K562 (cell line): ENCODE data around the gene IQCE. TPM values are rescaled to one million over a fixed set of nuclear protein-coding genes. Genes with fewer than 3 reads are reported as not detected.

Experiments
- ATAC-seq: fragments of 200-7000 bp; cut with Tn5 transposase; 3 replicates; pipeline ENCODE4 v1.9.1; 2020; ENCODE audit warnings: moderate library complexity
- BruUV-seq: library from RNA; stranded (reverse); fragments of 400-500 nt; replicated peaks from 2 replicates; lab custom pipeline; 2021; lab: Mats Ljungman, UMichigan
- CTCF ChIA-PET: fragments of 300-600 bp; formaldehyde crosslinking; extraction: SDS; loops from one replicate; lab custom pipeline; 2021; ENCODE audit warnings: low intra/inter-chr PET ratio; lab: Yijun Ruan, JAX
- POLR2A ChIA-PET: fragments of 300-600, 350-650 bp; sonication (Branson Sonifier 250); formaldehyde crosslinking; extraction: SDS; loops from one replicate; lab custom pipeline; 2021; ENCODE audit warnings: antibody characterized with exemption, inconsistent platforms; lab: Yijun Ruan, JAX
- DNase-seq, 4 experiments: peaks; one replicate each; pipeline versions ENCODE4 v3.0.0 to v3.0.0-alpha.2; 2011 to 2018; ENCODE audit warnings: low spot score in 3 of 4, mixed read lengths in 3 of 4; ENCODE audit errors: extremely low read depth in 1 of 4
- FAIRE-seq: peaks from 2 replicates; lab custom pipeline; 2011; peaks lifted over from hg19 to GRCh38; lab: Jason Lieb, UNC
- H2AFZ ChIP-seq: 2 replicates; pipeline ENCODE4 v1.6.0; 2011; ENCODE audit warnings: low read depth, low read length, control low read depth, inconsistent platforms
- H3K27ac ChIP-seq: fragments of 200-600 bp; 3 replicates; pipeline ENCODE4 v1.8.0; 2011; ENCODE audit warnings: low read depth, mild to moderate bottlenecking, control low read depth, inconsistent platforms, low read length, moderate library complexity, mixed read lengths; ENCODE audit errors: extremely low read depth
- H3K27me3 ChIP-seq, 2 experiments: fragments of 300-600 bp in 1 of 2; 2 replicates in 1 of 2; 3 replicates in 1 of 2; pipeline versions ENCODE4 v1.6.0 to v1.8.0; 2011; ENCODE audit warnings: inconsistent platforms in 2 of 2, low read length in 2 of 2, mild to moderate bottlenecking in 1 of 2, mixed read lengths in 1 of 2, moderate library complexity in 1 of 2; ENCODE audit not compliant: control insufficient read depth in 2 of 2, insufficient read depth in 2 of 2
- H3K36me3 ChIP-seq: fragments of 300-600 bp; 3 replicates; pipeline ENCODE4 v1.8.0; 2011; ENCODE audit warnings: mild to moderate bottlenecking, low read length, inconsistent platforms; ENCODE audit not compliant: control insufficient read depth, insufficient read depth
- H3K4me1 ChIP-seq, 2 experiments: fragments of 200-600 bp in 1 of 2; replicated peaks in 1 of 2; 2 replicates in 1 of 2; 3 replicates in 1 of 2; pipeline versions ENCODE4 v1.5.1 to v1.8.0; 2011; ENCODE audit warnings: inconsistent platforms in 2 of 2, low read length in 2 of 2, mild to moderate bottlenecking in 1 of 2, mixed read lengths in 1 of 2, moderate library complexity in 1 of 2; ENCODE audit not compliant: control insufficient read depth in 2 of 2, insufficient read depth in 2 of 2
- H3K4me2 ChIP-seq: 2 replicates; pipeline ENCODE4 v1.6.1; 2011; ENCODE audit warnings: low read length, control low read depth, inconsistent platforms, mixed read lengths; ENCODE audit not compliant: insufficient read depth
- H3K4me3 ChIP-seq: fragments of 200-600 bp; sonication (generic), shearing (Covaris generic); 2 replicates; pipeline ENCODE4 v1.5.1; 2016; ENCODE audit warnings: control low read depth, inconsistent platforms
- H3K79me2 ChIP-seq: fragments of 200-600 bp; 3 replicates; pipeline ENCODE4 v1.8.0; 2011; ENCODE audit warnings: low read length, inconsistent platforms; ENCODE audit not compliant: control insufficient read depth, insufficient read depth
- H3K9ac ChIP-seq, 2 experiments: 2 replicates each; pipeline versions ENCODE4 v1.6.0 to v1.6.1; 2011; ENCODE audit warnings: low read depth in 2 of 2, low read length in 2 of 2, control low read depth in 1 of 2, inconsistent platforms in 1 of 2, mild to moderate bottlenecking in 1 of 2, mixed read lengths in 1 of 2; ENCODE audit not compliant: insufficient read depth in 1 of 2
- H3K9me1 ChIP-seq: one replicate; pipeline ENCODE4 v1.6.0; 2011; ENCODE audit warnings: inconsistent platforms, mild to moderate bottlenecking, low read length, moderate library complexity; ENCODE audit not compliant: control insufficient read depth, insufficient read depth
- H3K9me3 ChIP-seq: replicated peaks from 2 replicates; pipeline ENCODE4 v1.5.1; 2011; ENCODE audit warnings: low read depth, low read length, inconsistent platforms; ENCODE audit not compliant: control insufficient read depth, insufficient read depth
- H4K20me1 ChIP-seq: replicated peaks from 2 replicates; pipeline ENCODE4 v1.6.1; 2011; ENCODE audit warnings: low read length, inconsistent platforms, mixed read lengths; ENCODE audit not compliant: control insufficient read depth, insufficient read depth
- CEBPG ChIP-seq, 3 experiments: fragments of 200-800 bp in 1 of 3; sonication (Bioruptor generic) in 1 of 3; sonication (generic) in 1 of 3; formaldehyde crosslinking in 1 of 3; IDR thresholded peaks in 2 of 3; conservative IDR thresholded peaks in 1 of 3; 2 replicates each; pipeline versions ENCODE4 v1.6.1 to v1.8.0; 2016 to 2022; ENCODE audit warnings: missing compliant biosample characterization in 2 of 3, missing genetic modification characterization in 2 of 3, mild to moderate bottlenecking in 1 of 3, missing genetic modification reagents in 1 of 3
- ESRRB ChIP-seq: fragments of 250-450 bp; sonication (Bioruptor Pico); IDR thresholded peaks from 2 replicates; pipeline ENCODE4 v1.5.0; 2020; ENCODE audit warnings: mild to moderate bottlenecking, moderate library complexity, borderline replicate concordance
- FUS ChIP-seq: fragments of 200-400 bp; formaldehyde crosslinking; optimal IDR thresholded peaks from 2 replicates; pipeline ENCODE3; 2017; ENCODE audit warnings: low read depth, low read length
- MEF2A ChIP-seq: IDR thresholded peaks from 2 replicates; pipeline ENCODE4 v1.6.1; 2011; ENCODE audit warnings: low read depth, mild to moderate bottlenecking, low read length, moderate library complexity; ENCODE audit not compliant: control insufficient read depth
- RB1 ChIP-seq: fragments of 450-650 bp; IDR thresholded peaks from 2 replicates; pipeline ENCODE4 v1.6.1; 2017; ENCODE audit warnings: low read depth, mild to moderate bottlenecking
- SFPQ ChIP-seq: fragments of 200-400 bp; formaldehyde crosslinking; IDR thresholded peaks from 2 replicates; pipeline ENCODE4 v1.6.1; 2017; ENCODE audit warnings: mild to moderate bottlenecking, low read depth, low read length, moderate library complexity
- SMAD4 ChIP-seq: fragments of 250-450 bp; sonication (Bioruptor Pico); conservative IDR thresholded peaks from 2 replicates; pipeline ENCODE4 v1.8.0; 2021; ENCODE audit warnings: inconsistent platforms, mild to moderate bottlenecking, moderate library complexity
- TCF3 ChIP-seq: sonication (generic); formaldehyde crosslinking; IDR thresholded peaks from 2 replicates; pipeline ENCODE4 v1.4.0; 2020; ENCODE audit warnings: mild to moderate bottlenecking, missing genetic modification reagents
- UBTF ChIP-seq, 2 experiments: IDR thresholded peaks; 2 replicates each; pipeline ENCODE4 v1.6.1; 2012; ENCODE audit warnings: improper control_type of control experiment in 2 of 2, low read depth in 2 of 2, low read length in 2 of 2, borderline replicate concordance in 1 of 2
- USF1 ChIP-seq: sonication (generic); formaldehyde crosslinking; IDR thresholded peaks from 2 replicates; pipeline ENCODE4 v1.9.0; 2022; ENCODE audit warnings: mild to moderate bottlenecking, missing genetic modification reagents
- WGBS: fragments of 100-300 bp; shearing (Covaris generic); methylation state at CpG from one replicate; pipeline ENCODE4 v1.1.6; 2016; ENCODE audit warnings: low coverage, mixed read lengths; ENCODE audit not compliant: insufficient coverage; ENCODE audit errors: missing lambda C conversion rate; 5-methylcytosine and 5-hydroxymethylcytosine counted together
- in situ Hi-C: fragments of 300-500 bp; cut with MboI; formaldehyde crosslinking; loops from 4 replicates; pipeline ENCODE4 v1.15.0; 2018; ENCODE audit warnings: inconsistent platforms, mixed read lengths
- intact Hi-C: fragments of 100-400 bp; cut with micrococcal nuclease; formaldehyde crosslinking; loops from 2 replicates; pipeline ENCODE4 v1.14.2; 2022
- polyA plus RNA-seq, 8 experiments: library from polyadenylated mRNA; depleted of rRNA in 4 of 8; stranded (reverse) in 5 of 8; unstranded in 3 of 8; fragments of >200 nt; fragmentation: Nextera tagmentation in 2 of 8; fragmentation: Illumina TruSeq in 1 of 8; extraction: Ambion mirVana in 2 of 8; extraction: Trizol in 1 of 8; gene quantifications; 2 replicates each; pipeline versions ENCODE4 v1.2.1 to v1.2.3, GENCODE V29; 2011 to 2014; ENCODE audit warnings: inconsistent platforms in 1 of 8, missing spikeins in 1 of 8
- total RNA-seq, 7 experiments: library from RNA; depleted of rRNA in 6 of 7; stranded (reverse); fragments of >200 nt in 6 of 7; fragmentation: Illumina TruSeq in 2 of 7; extraction: Trizol in 2 of 7; gene quantifications; 2 replicates each; pipeline versions ENCODE4 v1.2.1 to v1.2.3, GENCODE V29; 2011 to 2021; ENCODE audit warnings: low replicate concordance in 1 of 7
- TF ChIP-seq, protein P1 (sequence below): fragments of 200-800 bp; sonication (Bioruptor generic); IDR thresholded peaks from 2 replicates; pipeline ENCODE4 v1.6.1; 2017; ENCODE audit warnings: missing genetic modification characterization, missing compliant biosample characterization
- TF ChIP-seq, protein P2 (sequence below): fragments of 250-450 bp; sonication (Bioruptor Pico); IDR thresholded peaks from 2 replicates; pipeline ENCODE4 v1.6.1; 2021; ENCODE audit warnings: mild to moderate bottlenecking

The IQCE gene
- total and polyA plus RNA-seq, 9 of the 15 experiments (the other 6 are each of a cell fraction or from before 2014, with no cell fraction given), result 0.18 to 8.5 (median 4.2) TPM

DNA sequence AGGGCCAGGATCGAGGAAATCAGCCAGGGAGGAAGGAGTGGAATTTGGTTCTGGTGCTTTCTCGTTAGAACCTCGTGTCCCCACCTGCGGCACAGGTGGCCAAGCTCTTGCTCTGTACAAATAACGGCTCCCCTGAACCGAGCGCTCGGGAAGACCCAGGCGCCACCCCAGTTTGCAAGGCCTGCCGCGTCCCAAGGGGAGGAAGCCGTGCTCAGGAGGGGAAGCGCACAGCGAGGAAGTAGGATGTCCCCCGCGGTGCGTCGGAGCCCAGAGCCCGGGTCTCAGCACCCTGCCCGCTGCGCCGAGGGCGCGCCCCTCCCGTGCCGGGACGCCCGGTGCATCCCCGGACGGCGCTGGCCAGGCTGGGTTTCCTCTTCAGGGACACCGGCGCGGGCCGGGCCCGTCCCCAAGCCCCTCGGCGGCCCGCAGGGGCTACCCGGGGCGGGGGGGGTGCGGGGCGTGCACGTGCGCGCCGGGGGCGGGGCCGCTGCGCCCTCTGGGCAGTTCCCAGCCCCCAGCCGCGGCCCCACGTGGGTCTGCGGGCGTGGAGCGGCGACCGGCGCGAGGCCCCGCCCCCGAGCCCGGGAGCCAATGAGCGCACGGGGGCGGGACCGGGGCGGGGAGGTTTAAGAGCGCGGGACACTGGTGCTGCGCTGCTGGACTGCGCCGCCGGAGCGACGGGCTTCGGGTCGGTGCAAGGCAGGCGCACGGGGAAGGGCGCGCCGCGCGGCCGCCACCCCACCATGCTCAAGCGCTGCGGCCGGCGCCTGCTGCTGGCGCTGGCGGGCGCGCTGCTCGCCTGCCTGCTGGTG lies 39.5 kb upstream of the IQCE start, which contains the start of gene LFNG:
Gene LFNG (plus strand): TSS at position 656 of the 812 bp plus-strand sequence. CDS start 88 bp downstream, at position 744.
- Histone ChIP-seq H3K4me3 (peak within 1 kb of the TSS; percentile 34), H2AFZ (peak within 1 kb of the TSS; percentile 80), H4K20me1 (peaks cover 4% of the 10 kb centered on the region), H3K9me3 (no peaks in the 10 kb centered on the region), H3K36me3 (no peaks in the 10 kb centered on the region), H3K4me1 (peaks cover 0 to 76% of the 10 kb centered on the region in 2 experiments), H3K4me2 (peak within 1 kb of the TSS; percentile 68), H3K27me3 (peaks cover 0 to 30% of the 10 kb centered on the region in 2 experiments; a peak in 2 of 5 replicates), H3K9ac (peak within 1 kb of the TSS in 1 of 2 experiments; percentile 89; a peak in 2 of 4 replicates), H3K27ac (no peak within 1 kb of the TSS), H3K79me2 (no peaks in the 10 kb centered on the region), H3K9me1 (no peaks in the 10 kb centered on the region)
- FAIRE-seq (peak; percentile 48), DNase-seq (peak; percentile 93 to 99 (median 98)), ATAC-seq (peak; percentile 96)
- BruUV-seq, result no TSS peak
- ChIA-PET CTCF (no interaction called here), POLR2A (no interaction called here)
- 3% methylated on average over 14 of the region's 95 CpGs for WGBS
- intact Hi-C loops (no loop called here), in situ Hi-C loops (no loop called here)
- TF ChIP-seq USF1 (CRISPR knock-in tag), result peak; percentile 37; the same call in 1 of the 2 replicates
- TF ChIP-seq SMAD4 (CRISPR knock-in tag), result peak; percentile 49; the same call in 1 of the 2 replicates
- TF ChIP-seq, protein P1, sequence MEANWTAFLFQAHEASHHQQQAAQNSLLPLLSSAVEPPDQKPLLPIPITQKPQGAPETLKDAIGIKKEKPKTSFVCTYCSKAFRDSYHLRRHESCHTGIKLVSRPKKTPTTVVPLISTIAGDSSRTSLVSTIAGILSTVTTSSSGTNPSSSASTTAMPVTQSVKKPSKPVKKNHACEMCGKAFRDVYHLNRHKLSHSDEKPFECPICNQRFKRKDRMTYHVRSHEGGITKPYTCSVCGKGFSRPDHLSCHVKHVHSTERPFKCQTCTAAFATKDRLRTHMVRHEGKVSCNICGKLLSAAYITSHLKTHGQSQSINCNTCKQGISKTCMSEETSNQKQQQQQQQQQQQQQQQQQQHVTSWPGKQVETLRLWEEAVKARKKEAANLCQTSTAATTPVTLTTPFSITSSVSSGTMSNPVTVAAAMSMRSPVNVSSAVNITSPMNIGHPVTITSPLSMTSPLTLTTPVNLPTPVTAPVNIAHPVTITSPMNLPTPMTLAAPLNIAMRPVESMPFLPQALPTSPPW, result peak; percentile 62
- TF ChIP-seq, protein P2, sequence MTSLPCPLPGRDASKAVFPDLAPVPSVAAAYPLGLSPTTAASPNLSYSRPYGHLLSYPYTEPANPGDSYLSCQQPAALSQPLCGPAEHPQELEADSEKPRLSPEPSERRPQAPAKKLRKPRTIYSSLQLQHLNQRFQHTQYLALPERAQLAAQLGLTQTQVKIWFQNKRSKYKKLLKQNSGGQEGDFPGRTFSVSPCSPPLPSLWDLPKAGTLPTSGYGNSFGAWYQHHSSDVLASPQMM (CRISPR knock-in tag), result no peak
- TF ChIP-seq UBTF (IDR thresholded peaks at IDR 0.05; ENCODE audit: borderline replicate concordance in 1 of 2, low read depth in 2 of 2, low read length in 2 of 2), result peak in 1 of 2 experiments; percentile 72; a peak in 2 of 4 replicates
- TF ChIP-seq TCF3 (CRISPR knock-in tag), result no peak
- no peak for TF ChIP-seq FUS
- no peak for TF ChIP-seq ESRRB (CRISPR knock-in tag)
- TF ChIP-seq RB1, result peak; percentile 77; the same call in 1 of the 2 replicates
- no peak for TF ChIP-seq SFPQ
- no peak for TF ChIP-seq MEF2A
- no peak for TF ChIP-seq CEBPG (CRISPR knock-in tag; IDR thresholded peaks at IDR 0.05)
- TF ChIP-seq CEBPG (tag; conservative IDR thresholded peaks at IDR 0.05 in 1 of 2, IDR thresholded peaks at IDR 0.05 in 1 of 2), result no peak
